ENCODE measurements around the gene NEDD9.

NEDD9 gene

GRCh38 chr6:11141295-11141694 lies 91.2 kb downstream of the NEDD9 start:
- no peak for DNase-seq (ENCODE audit: low spot score)

GRCh38 chr6:11140056-11140455 lies 92.4 kb downstream of the NEDD9 start:
- no peak for DNase-seq (ENCODE audit: low spot score)

DNA sequence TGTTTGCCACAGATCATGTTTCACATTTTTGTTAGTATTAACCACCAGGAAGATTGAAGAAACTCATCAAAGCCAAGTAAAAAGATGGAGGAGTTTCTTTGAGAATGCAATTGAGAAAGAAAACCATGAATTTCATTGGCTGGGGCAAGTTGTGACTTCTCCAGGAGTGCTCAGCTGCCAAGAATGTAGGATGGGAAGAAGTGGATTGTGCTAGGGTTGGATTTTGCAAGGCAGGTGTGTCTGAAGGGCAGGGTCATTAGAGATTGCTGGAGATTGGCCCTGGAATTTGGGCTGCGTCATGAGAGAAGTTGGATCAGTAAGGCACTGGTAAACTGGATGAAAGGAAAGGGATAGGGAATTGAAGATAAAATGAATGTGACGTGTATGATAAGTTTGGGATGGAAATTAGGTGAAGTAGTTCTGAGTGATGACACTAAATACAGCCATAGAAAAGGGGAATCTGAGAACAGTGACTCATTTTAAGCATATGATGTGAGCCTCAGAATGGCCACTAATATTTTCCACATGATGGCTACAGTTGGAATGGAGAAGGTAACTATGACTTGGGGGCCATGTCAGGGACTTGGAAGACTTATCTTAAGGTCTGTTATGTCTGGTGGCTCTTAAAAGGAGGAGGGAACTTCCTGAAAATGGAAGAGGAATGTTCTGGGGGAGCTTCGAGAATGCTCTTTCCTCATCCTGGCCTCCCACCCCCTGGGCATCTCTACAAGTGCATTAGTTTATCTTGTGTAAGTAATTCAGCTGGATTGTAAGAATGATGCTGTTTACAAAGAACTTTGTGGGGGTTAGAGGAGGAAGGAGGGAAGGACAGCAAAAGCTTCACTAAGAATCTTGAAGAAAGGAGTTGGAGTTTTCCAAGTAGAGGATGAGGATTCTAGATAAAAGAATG lies 93.2 kb downstream of the NEDD9 start:
- no peak for DNase-seq (ENCODE audit: low spot score)

GRCh38 chr6:11136809-11137208 lies 95.7 kb downstream of the NEDD9 start:
- DNase-seq (ENCODE audit: low spot score): no peak

Measured in hepatic stellate cell (primary cell).